Glutamatergic neuron (in vitro differentiated cells): ENCODE data around the gene SARS2. TPM values are rescaled to one million over a fixed set of nuclear protein-coding genes. Genes with fewer than 3 reads are reported as not detected.

Source experiments
- DNase-seq: peaks from one replicate; pipeline ENCODE4 v3.0.0; 2022
- H3K27ac Mint-ChIP-seq: one replicate; pipeline ENCODE4 v1.8.0; 2020; ENCODE audit warnings: mild to moderate bottlenecking, mixed read lengths, inconsistent platforms; ENCODE audit not compliant: unreplicated experiment
- H3K27me3 Mint-ChIP-seq: one replicate; pipeline ENCODE4 v1.8.0; 2020; ENCODE audit warnings: mild to moderate bottlenecking, moderate library complexity, mixed read lengths, inconsistent platforms; ENCODE audit not compliant: unreplicated experiment
- H3K36me3 Mint-ChIP-seq: one replicate; pipeline ENCODE4 v1.8.0; 2020; ENCODE audit warnings: mild to moderate bottlenecking, mixed read lengths, inconsistent platforms; ENCODE audit not compliant: unreplicated experiment
- H3K4me1 Mint-ChIP-seq: one replicate; pipeline ENCODE4 v1.8.0; 2020; ENCODE audit warnings: mild to moderate bottlenecking, low read depth, mixed read lengths, inconsistent platforms; ENCODE audit not compliant: unreplicated experiment
- H3K4me3 Mint-ChIP-seq: one replicate; pipeline ENCODE4 v1.8.0; 2020; ENCODE audit warnings: mild to moderate bottlenecking, mixed read lengths, inconsistent platforms; ENCODE audit not compliant: unreplicated experiment
- H3K9me3 Mint-ChIP-seq: one replicate; pipeline ENCODE4 v1.8.0; 2020; ENCODE audit warnings: mild to moderate bottlenecking, moderate library complexity, mixed read lengths, inconsistent platforms; ENCODE audit not compliant: unreplicated experiment
- total RNA-seq: library from RNA; stranded (reverse); fragmentation: NEBNext Ultra II Directional; extraction: Animal tissue kit (Norgen Biotek cat#: 25700); gene quantifications from one replicate; pipeline ENCODE4 v1.2.1, GENCODE V29; 2021; ENCODE audit not compliant: unreplicated experiment
- TF ChIP-seq, protein P1 (sequence below): fragments of 200-600 bp; sonication (generic); IDR thresholded peaks from one replicate; pipeline ENCODE4 v1.5.0; 2021; ENCODE audit not compliant: partially characterized antibody, unreplicated experiment

Gene SARS2
- total RNA-seq, 1 donor from 2014 or later: 49.2 TPM

DNA sequence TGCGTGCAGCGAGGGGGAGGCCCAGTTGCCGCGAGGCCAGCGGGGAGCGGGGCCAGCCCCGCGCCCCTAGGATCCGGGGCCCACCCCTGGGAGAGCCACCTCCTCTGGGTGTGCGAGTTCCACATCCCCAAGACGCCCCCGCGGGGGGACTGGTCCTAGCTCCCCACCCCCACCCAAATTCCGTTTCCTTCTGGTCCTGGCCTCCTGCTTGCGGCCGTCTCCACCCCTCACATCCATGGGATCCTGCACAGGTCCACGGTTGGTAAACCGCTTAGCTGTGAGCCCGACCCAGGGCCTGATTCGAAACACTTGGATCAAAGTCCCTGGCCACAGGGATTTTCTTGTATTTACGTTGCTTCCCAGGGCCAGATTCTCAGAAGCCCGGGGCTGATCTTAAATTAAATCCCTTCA is 45.3 kb upstream of the SARS2 start:
- H3K4me1 Mint-ChIP-seq: peaks cover 11% of the 10 kb centered on the region
- H3K4me3 Mint-ChIP-seq: peak overlapping the region; percentile 88
- DNase-seq: peak; percentile 23
- peaks cover 3% of the 10 kb centered on the region for H3K9me3 Mint-ChIP-seq
- peaks cover 8% of the 10 kb centered on the region for H3K27me3 Mint-ChIP-seq
- TF ChIP-seq, protein P1, sequence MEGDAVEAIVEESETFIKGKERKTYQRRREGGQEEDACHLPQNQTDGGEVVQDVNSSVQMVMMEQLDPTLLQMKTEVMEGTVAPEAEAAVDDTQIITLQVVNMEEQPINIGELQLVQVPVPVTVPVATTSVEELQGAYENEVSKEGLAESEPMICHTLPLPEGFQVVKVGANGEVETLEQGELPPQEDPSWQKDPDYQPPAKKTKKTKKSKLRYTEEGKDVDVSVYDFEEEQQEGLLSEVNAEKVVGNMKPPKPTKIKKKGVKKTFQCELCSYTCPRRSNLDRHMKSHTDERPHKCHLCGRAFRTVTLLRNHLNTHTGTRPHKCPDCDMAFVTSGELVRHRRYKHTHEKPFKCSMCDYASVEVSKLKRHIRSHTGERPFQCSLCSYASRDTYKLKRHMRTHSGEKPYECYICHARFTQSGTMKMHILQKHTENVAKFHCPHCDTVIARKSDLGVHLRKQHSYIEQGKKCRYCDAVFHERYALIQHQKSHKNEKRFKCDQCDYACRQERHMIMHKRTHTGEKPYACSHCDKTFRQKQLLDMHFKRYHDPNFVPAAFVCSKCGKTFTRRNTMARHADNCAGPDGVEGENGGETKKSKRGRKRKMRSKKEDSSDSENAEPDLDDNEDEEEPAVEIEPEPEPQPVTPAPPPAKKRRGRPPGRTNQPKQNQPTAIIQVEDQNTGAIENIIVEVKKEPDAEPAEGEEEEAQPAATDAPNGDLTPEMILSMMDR: no peak
- no peaks in the 10 kb centered on the region for H3K36me3 Mint-ChIP-seq
- peak overlapping the region; percentile 22 for H3K27ac Mint-ChIP-seq

DNA sequence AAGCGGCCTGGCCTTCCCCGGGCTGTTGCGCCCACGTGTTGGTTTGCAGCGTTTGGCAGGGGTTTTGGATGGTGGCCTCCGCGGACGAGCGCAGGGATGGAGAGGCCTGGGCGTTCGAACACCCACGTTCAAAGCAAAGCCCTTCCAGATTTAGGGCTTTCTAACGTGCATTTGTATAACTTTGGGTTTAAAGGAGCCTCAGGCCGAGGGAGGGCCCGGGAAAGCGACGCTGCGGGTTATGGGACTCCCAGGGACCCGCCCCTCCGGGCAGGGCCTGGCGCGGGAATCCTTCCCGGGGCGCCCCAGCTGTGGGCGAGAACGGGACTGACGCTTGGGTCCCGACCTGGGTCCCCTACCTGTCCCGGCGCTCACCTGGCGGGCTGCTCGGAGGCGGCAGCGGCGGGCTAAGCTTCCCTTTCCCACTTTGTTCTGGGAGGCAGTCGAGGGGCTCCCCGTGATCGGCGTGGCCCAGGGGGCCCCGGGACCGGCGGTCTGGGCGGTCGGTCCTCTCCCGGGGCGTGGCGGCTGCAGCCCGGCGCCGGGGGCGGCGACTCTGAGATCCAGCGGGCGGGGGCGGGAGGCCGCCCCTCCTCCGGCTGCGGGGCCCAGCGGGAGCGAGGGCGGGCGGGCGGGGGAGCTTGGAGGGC is 44.8 kb upstream of the SARS2 start, which contains the start of gene FBXO17:
FBXO17 (minus strand) TSS at position 529 of the 647 bp plus-strand sequence. CDS start 25,423 bp downstream, outside the sequence.
- DNase-seq: peak; percentile 49
- H3K36me3 Mint-ChIP-seq: no peaks in the 10 kb centered on the region
- H3K4me1 Mint-ChIP-seq: peaks cover 11% of the 10 kb centered on the region
- H3K27me3 Mint-ChIP-seq: peaks cover 6% of the 10 kb centered on the region
- peaks cover 3% of the 10 kb centered on the region for H3K9me3 Mint-ChIP-seq
- peak within 1 kb of the TSS; percentile 22 for H3K27ac Mint-ChIP-seq
- TF ChIP-seq, protein P1: no peak
- peak within 1 kb of the TSS; percentile 88 for H3K4me3 Mint-ChIP-seq

- H3K27ac Mint-ChIP-seq: no peak overlapping the region
- H3K27me3 Mint-ChIP-seq: peaks cover 6% of the 10 kb centered on the region
- H3K4me3 Mint-ChIP-seq: peak overlapping the region; percentile 84
- H3K4me1 Mint-ChIP-seq: peaks cover 11% of the 10 kb centered on the region
- no peak for DNase-seq
- H3K9me3 Mint-ChIP-seq: peaks cover 3% of the 10 kb centered on the region
- TF ChIP-seq, protein P1: no peak
- H3K36me3 Mint-ChIP-seq: no peaks in the 10 kb centered on the region
Observed at GRCh38 chr19:38974624-38975213, 44.2 kb upstream of the SARS2 start.

GRCh38 chr19:38971672-38972071 is 41.1 kb upstream of the SARS2 start:
- Mint-ChIP-seq H3K4me3 (no peak overlapping the region), H3K36me3 (no peaks in the 10 kb centered on the region), H3K27ac (no peak overlapping the region), H3K9me3 (peaks cover 3% of the 10 kb centered on the region), H3K4me1 (peaks cover 10% of the 10 kb centered on the region), H3K27me3 (peaks cover 6% of the 10 kb centered on the region)
- TF ChIP-seq, protein P1: no peak
- DNase-seq: no peak
